NCI-H345 treated with DMSO at 0.1 percent for 48 hours (cell line): ENCODE data around the gene BEND7.

Experiments used
- DNase-seq: peaks from one replicate; lab custom pipeline; 2025; ENCODE audit not compliant: unreplicated experiment; lab: John Stamatoyannopoulos, UW

Gene BEND7

GRCh38 chr10:13521026-13521425 lies 7.8 kb downstream of the BEND7 start:
- DNase-seq: no peak

DNA sequence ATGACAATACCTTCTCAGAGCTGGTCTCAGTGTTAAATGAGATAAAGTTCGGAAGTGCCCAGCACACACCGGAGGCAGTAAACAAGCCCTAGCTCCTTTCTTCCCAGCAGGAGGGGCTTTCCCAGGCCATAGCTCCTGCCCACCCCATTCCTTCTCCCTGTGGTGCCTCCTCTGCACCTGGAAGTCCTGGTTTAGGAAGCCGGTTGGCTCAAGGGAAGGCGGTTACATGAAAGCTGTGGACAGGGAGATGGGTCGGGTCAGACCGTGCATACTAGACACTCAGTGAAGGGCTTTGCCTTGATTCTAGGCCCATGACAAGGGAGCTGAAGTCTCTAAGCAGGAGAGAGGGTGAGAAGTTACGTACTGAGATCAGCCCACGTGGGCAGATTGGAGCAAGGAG lies 8.6 kb downstream of the BEND7 start:
- no peak for DNase-seq

- DNase-seq: no peak
Observed at GRCh38 chr10:13518076-13518692, 10.6 kb downstream of the BEND7 start.

DNA sequence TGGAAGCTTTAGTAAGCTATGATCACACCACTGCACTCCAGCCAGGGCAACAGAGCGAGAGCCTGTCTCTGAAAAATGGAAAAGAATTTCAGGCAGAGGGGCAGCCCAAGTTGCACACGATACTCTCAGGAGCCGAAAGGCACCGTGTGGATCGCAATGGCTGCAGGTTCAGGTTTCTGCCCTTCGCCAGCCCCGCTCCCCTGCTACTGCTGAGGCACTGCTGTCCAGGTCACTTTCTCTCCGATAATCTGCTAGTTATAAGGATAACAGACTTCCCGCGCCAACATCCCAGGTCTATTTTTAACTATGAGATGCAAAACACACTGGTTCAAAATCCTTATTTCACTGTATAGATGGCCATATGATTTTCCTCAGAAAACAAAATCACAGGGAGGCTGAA lies 11.1 kb downstream of the BEND7 start:
- no peak for DNase-seq

DNA sequence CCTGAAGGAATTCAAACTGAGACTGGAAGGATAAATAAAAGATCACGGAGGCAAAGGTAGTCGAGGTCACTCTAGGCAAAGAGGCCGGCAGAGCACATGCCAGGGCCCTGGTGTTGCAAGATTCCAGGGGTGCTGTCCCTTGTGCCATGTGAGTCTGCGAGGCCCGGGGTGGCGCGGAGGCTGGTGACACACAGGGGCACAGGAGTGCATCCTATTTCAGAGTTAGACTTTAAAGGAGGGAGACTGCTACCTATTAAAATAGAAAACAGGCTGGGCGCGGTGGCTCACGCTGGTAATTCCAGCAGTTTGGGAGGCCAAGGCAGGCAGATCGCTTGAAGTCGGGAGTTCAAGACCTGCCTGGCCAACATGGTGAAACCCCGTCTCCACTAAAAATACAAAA lies 12.6 kb downstream of the BEND7 start:
- DNase-seq: no peak

DNA sequence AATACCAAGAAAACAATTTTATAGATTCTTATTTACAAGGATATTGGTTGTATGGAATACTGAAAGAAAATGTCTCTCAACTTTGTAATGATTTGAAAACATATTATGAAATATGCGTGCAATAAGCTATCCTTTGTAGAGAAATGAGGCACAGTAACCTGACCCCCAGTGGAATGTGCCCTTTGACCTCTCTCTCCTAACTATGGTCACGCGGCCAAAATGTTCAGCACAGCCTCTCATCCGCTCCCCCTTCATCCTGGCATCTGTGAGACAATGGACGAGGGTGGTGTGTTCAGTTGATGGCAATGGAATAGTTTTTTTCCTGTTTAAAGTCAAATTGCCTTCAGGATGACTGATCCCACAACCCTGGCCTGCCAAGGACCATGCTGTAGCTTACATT lies 13.3 kb downstream of the BEND7 start:
- DNase-seq: no peak

- DNase-seq: no peak
Observed at GRCh38 chr10:13514296-13514695, 14.5 kb downstream of the BEND7 start.

- no peak for DNase-seq
Observed at GRCh38 chr10:13512564-13512963, 16.2 kb downstream of the BEND7 start.

GRCh38 chr10:13511409-13511808 lies 17.4 kb downstream of the BEND7 start:
- DNase-seq: no peak

DNA sequence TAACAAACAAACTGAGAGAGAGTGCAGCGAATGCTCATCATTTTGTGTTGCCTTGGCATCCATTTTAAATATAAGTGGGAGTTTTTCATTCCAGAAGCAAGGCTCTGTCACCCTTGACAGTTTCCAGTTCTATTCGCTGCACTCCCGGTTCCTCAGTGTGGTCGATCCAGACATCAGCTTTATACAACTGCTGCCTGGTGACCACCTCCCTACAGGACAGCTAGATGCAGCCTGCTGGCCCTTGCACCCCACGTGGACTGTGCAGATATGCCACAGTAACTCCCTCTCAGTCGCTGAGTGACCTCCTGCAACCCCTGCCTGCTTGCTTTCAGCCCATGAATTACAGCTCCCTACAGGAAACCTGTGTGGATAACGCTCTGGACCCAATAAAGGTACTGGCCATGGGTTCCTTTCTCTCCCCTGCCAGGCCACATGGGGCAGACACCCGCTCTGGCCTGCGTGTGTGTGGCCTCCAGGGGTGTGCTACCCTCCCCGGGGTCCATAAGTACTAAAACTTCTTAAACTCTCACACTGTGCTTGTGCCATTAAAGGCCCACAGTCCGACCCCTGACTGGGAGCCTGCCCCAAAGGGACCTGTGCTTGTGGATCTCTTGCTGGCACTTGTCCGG lies 23.6 kb downstream of the BEND7 start:
- no peak for DNase-seq

GRCh38 chr10:13503745-13504463 lies 24.9 kb downstream of the BEND7 start:
- no peak for DNase-seq

DNA sequence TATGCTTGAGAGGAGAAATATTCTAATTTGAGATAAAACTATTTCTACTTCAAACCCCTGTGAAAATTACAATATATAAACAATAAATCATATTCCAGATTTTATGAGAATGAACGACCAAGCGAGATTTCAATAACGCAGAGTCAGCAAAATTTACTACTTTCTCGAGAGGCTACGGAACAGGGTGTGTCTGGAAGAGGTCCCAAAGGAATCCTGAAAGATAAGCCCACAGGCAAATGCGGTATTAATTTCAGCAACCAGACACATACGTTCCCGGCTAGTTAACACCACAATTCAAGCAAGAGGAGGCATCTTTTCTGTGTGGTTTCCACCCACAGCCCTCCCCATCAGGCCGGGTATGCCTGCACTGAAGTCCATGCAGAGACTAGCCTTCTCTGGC lies 26.4 kb downstream of the BEND7 start:
- no peak for DNase-seq

DNA sequence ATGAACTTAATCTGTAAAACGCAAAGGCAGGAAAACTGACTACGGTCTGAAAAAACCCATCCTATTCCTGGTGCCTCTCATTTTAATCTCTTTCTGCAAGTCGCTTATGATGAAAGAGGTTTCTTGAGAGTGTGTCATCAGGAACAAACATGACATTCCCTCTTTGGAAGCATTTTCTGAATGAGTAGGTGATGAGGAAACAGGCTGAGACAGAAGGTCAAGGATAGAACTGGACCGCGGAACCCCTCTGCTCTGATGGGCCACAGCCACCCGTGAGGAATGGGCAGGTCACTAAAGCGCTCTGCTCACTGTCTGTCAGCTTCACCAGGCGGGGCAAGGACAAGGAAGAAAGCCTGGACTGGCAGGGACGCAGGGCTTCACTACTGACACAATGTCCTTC lies 28.6 kb downstream of the BEND7 start:
- no peak for DNase-seq

- no peak for DNase-seq
Observed at GRCh38 chr10:13499150-13499549, 29.7 kb downstream of the BEND7 start.

DNA sequence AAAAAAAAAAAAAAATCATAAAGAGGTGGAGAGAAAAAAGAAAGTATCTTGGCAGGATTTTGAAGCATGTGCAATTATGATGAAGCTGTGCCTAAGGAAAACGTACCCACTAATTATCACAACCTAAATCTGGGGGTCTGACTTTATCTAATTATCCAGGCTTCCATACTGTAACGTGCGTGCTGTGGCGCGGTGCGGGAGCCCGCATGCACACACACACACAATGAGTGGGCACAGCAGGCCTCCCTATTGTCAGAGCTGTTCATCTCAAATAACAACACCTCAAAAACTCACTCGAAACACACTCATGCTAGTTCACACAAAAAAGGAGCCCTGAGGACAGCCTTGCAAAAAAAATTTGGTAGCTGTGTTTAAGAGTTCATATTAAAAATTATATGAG lies 31.9 kb downstream of the BEND7 start:
- DNase-seq: no peak

DNA sequence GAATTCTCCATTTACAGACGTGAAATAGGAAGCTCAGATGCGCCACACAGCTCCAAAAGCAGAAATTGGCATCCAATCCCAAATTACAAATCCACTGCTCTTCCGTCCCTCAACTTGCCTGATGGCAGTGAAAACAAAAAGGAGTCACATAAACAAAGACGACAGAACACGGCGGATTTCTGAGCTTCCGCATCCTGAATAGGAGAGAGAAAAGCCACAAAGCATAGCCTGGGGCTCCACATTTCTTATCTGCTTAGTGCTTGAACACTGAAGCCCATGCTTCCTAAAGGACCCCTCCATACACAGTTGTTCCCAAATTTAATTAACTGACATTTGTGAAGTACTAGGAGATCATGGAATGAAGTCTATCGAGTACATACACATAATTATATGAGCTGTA lies 32.6 kb downstream of the BEND7 start:
- no peak for DNase-seq

- no peak for DNase-seq
Observed at GRCh38 chr10:13492493-13493180, 36.2 kb downstream of the BEND7 start.

- DNase-seq: no peak
Observed at GRCh38 chr10:13491747-13492360, 37.0 kb downstream of the BEND7 start.

DNA sequence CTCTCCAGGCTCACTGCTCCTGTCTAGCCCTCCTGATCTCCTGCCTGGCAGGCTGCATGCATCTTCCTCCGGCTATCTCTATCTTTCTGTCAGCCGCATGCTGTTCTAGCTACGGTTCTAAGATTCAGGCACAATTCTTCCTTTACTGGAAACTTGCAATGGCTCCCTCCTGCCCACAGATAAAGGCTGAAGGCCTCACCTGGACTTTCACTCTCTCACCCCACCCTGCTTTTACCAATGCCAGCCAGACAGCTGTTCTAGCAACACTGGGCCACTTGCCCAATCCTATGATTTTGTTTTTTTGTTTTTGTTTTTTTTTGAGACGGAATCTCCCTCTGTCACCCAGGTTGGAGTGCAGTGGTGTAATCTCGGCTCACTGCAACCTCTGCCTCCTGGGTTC lies 38.3 kb downstream of the BEND7 start:
- DNase-seq: no peak

DNA sequence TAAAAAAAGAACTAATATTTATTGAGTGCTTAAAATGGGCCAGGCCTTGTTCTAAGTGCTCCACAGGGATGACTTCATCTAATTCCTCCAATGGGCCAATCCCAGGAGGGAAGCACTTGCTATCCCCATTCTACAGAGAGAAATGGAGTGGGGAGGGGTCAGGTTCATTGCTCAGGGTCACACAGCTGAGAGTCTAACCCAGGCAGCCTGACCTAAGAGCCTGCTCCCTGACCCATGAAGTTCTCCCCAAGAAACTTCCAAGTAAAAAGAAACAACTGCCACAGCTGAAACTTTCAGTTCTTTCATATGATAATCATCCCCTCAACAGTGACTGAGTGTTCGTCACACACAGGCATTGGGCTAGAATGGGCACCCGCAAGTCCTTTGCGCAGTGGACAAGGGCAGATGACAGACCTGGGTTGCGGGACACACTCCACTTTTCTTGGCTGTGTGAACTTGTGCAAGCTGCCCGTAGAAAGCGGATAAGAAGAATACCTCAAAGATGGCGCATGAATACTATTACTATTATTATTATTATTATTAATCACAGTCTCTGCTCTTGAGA lies 39.7 kb downstream of the BEND7 start:
- DNase-seq: no peak

DNA sequence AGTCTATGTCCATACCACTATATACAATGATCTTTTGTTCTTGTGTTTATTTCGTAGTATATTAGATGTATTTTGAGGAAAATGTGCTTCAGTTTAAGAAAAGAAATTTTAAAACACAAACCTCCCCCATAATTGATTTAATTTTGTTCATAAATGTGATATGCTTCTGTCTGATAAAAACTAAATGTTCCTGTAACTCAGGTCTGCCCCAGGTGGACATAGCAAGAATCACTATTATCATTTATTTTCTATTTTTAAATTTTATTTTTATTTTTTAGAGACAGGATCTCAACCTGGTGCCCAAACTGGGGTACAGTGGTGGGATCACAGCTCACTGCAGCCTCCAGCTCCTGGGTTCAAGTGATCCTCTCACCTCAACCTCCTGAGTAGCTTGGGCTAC lies 43.2 kb downstream of the BEND7 start:
- no peak for DNase-seq
